ENCODE measurements around the gene TMEM87B. TPM values are rescaled to one million over a fixed set of nuclear protein-coding genes. Genes with fewer than 3 reads are reported as not detected.
A peak's percentile ranks its signal among the peaks of the same experiment; 100 is the strongest.

The TMEM87B gene
- total and polyA plus RNA-seq, 7 donors = 1.7 to 6.0 (median 3.2) TPM

GRCh38 chr2:112031473-112032223, 23.4 kb upstream of the TMEM87B start:
- Histone ChIP-seq H3K4me3 (no peak overlapping the region), H3K9me3 (no peaks in the 10 kb centered on the region), H3K27ac (no peak overlapping the region), H3K4me1 (peaks cover 9% of the 10 kb centered on the region), H3K36me3 (ENCODE audit: insufficient read depth in 1 of 2, low read depth in 1 of 2) (no peaks in the 10 kb centered on the region), H3K27me3 (ENCODE audit: insufficient read depth in 3 of 3, low read length in 2 of 3) (peaks cover 0 to 5% (median 0%) of the 10 kb centered on the region in 3 donors)
- WGBS, 3 donors = 5 to 10% (median 8%) methylated on average over 12 of the region's 12 CpGs
- no peak for TF ChIP-seq CTCF (IDR thresholded peaks at IDR 0.05)
- DNase-seq (no peak), ATAC-seq (no peak)
- intact Hi-C loops (cut with DNase I) = no loop called here

GRCh38 chr2:112032224-112032586, 22.9 kb upstream of the TMEM87B start:
- Histone ChIP-seq H3K4me3 (no peak overlapping the region), H3K27ac (no peak overlapping the region), H3K4me1 (peaks cover 9% of the 10 kb centered on the region), H3K9me3 (no peaks in the 10 kb centered on the region), H3K36me3 (ENCODE audit: insufficient read depth in 1 of 2, low read depth in 1 of 2) (no peaks in the 10 kb centered on the region), H3K27me3 (ENCODE audit: insufficient read depth in 3 of 3, low read length in 2 of 3) (peaks cover 0 to 5% (median 0%) of the 10 kb centered on the region in 3 donors)
- DNase-seq (no peak), ATAC-seq (no peak)
- no peak for TF ChIP-seq CTCF (IDR thresholded peaks at IDR 0.05)
- intact Hi-C loops (cut with DNase I) = no loop called here
- WGBS, 3 donors = 31 to 61% (median 54%) methylated on average over 4 of the region's 4 CpGs

GRCh38 chr2:112032689-112033465, 22.2 kb upstream of the TMEM87B start:
- Histone ChIP-seq H3K9me3 (no peaks in the 10 kb centered on the region), H3K4me3 (no peak overlapping the region), H3K4me1 (peaks cover 9% of the 10 kb centered on the region), H3K27ac (no peak overlapping the region), H3K36me3 (ENCODE audit: insufficient read depth in 1 of 2, low read depth in 1 of 2) (no peaks in the 10 kb centered on the region), H3K27me3 (ENCODE audit: insufficient read depth in 3 of 3, low read length in 2 of 3) (peaks cover 0 to 5% (median 0%) of the 10 kb centered on the region in 3 donors)
- WGBS, 3 donors = 62 to 68% (median 62%) methylated on average over 4 of the region's 4 CpGs
- TF ChIP-seq CTCF (IDR thresholded peaks at IDR 0.05) = no peak
- peak in 2 of 4 donors; percentile 32 to 44 for ATAC-seq
- DNase-seq = peak in 1 of 2 donors; percentile 35
- intact Hi-C loops (cut with DNase I) = no loop called here

- no peak for ATAC-seq
- Histone ChIP-seq H3K27me3 (ENCODE audit: insufficient read depth in 3 of 3, low read length in 2 of 3) (peaks cover 0 to 5% (median 0%) of the 10 kb centered on the region in 3 donors), H3K27ac (no peak overlapping the region), H3K4me1 (peaks cover 9% of the 10 kb centered on the region), H3K4me3 (no peak overlapping the region), H3K36me3 (ENCODE audit: insufficient read depth in 1 of 2, low read depth in 1 of 2) (no peaks in the 10 kb centered on the region), H3K9me3 (no peaks in the 10 kb centered on the region)
- DNase-seq = no peak
- intact Hi-C loops (cut with DNase I) = no loop called here
- WGBS, 3 donors = 57 to 63% (median 63%) methylated on average over 1 of the region's 1 CpG
- TF ChIP-seq CTCF (IDR thresholded peaks at IDR 0.05) = no peak
These were observed 21.5 kb upstream of the TMEM87B start for GRCh38 chr2:112033600-112033999.
